Liver (tissue), 9 donors: ENCODE data around the gene ZFAND3. TPM values are rescaled to one million over a fixed set of nuclear protein-coding genes. Genes with fewer than 3 reads are reported as not detected.

Source experiments
- DNase-seq: peaks from one replicate; pipeline ENCODE4 v3.0.0-alpha.2; 2017; ENCODE audit warnings: low spot score
- H3K27ac ChIP-seq, 2 donors: one replicate each; pipeline ENCODE4 v1.7.0; 2013; ENCODE audit warnings: inconsistent platforms in 2 of 2, low read length in 2 of 2, control low read depth in 1 of 2, low read depth in 1 of 2, mild to moderate bottlenecking in 1 of 2
- H3K27me3 ChIP-seq, 4 donors: one replicate each; pipeline versions ENCODE4 v1.6.1 to v1.7.0; 2013; ENCODE audit warnings: low read length in 3 of 4, inconsistent platforms in 1 of 4, mild to moderate bottlenecking in 1 of 4, moderate library complexity in 1 of 4; ENCODE audit not compliant: control insufficient read depth in 4 of 4, insufficient read depth in 4 of 4
- H3K36me3 ChIP-seq, 4 donors: one replicate each; pipeline versions ENCODE4 v1.6.1 to v1.7.0; 2013; ENCODE audit warnings: low read length in 3 of 4, mild to moderate bottlenecking in 3 of 4, low read depth in 1 of 4, moderate library complexity in 1 of 4; ENCODE audit not compliant: control insufficient read depth in 4 of 4, insufficient read depth in 3 of 4
- H3K4me1 ChIP-seq, 4 donors: one replicate each; pipeline versions ENCODE4 v1.6.1 to v1.7.0; 2013; ENCODE audit warnings: low read length in 3 of 4, mild to moderate bottlenecking in 3 of 4, moderate library complexity in 1 of 4; ENCODE audit not compliant: control insufficient read depth in 4 of 4, insufficient read depth in 4 of 4
- H3K4me3 ChIP-seq, 3 donors: one replicate each; pipeline versions ENCODE4 v1.6.1 to v1.7.0; 2013; ENCODE audit warnings: low read length in 3 of 3, control low read depth in 1 of 3, low read depth in 1 of 3, mild to moderate bottlenecking in 1 of 3
- H3K9ac ChIP-seq, 2 donors: one replicate each; pipeline ENCODE4 v1.7.0; 2013; ENCODE audit warnings: low read length in 2 of 2, mild to moderate bottlenecking in 2 of 2, moderate library complexity in 2 of 2, control low read depth in 1 of 2, low read depth in 1 of 2
- H3K9me3 ChIP-seq, 4 donors: one replicate each; pipeline versions ENCODE4 v1.6.1 to v1.7.0; 2013; ENCODE audit warnings: low read length in 3 of 4; ENCODE audit not compliant: control insufficient read depth in 4 of 4
- EGR1 ChIP-seq, 2 donors: IDR thresholded peaks; 2 replicates each; pipeline ENCODE4 v1.6.1; 2016 to 2018; ENCODE audit warnings: antibody characterized with exemption in 2 of 2, low read depth in 2 of 2
- FOXA1 ChIP-seq: IDR thresholded peaks from 2 replicates; pipeline ENCODE4 v1.6.1; 2016; ENCODE audit warnings: antibody characterized with exemption
- FOXA2 ChIP-seq: IDR thresholded peaks from 2 replicates; pipeline ENCODE4 v1.6.1; 2016; ENCODE audit warnings: antibody characterized with exemption
- GABPA ChIP-seq, 2 donors: IDR thresholded peaks in 1 of 2; conservative IDR thresholded peaks in 1 of 2; 2 replicates each; pipeline ENCODE4 v1.6.1; 2016; ENCODE audit warnings: antibody characterized with exemption in 2 of 2, mild to moderate bottlenecking in 1 of 2, moderate library complexity in 1 of 2
- HNF4G ChIP-seq: IDR thresholded peaks from 2 replicates; pipeline ENCODE4 v1.6.1; 2016; ENCODE audit warnings: antibody characterized with exemption
- MAX ChIP-seq: IDR thresholded peaks from 2 replicates; pipeline ENCODE4 v1.6.1; 2016; ENCODE audit warnings: antibody characterized with exemption
- NR2F2 ChIP-seq: IDR thresholded peaks from 2 replicates; pipeline ENCODE4 v1.6.1; 2016; ENCODE audit warnings: antibody characterized with exemption
- REST ChIP-seq: IDR thresholded peaks from 2 replicates; pipeline ENCODE4 v1.6.1; 2016; ENCODE audit warnings: antibody characterized with exemption, mild to moderate bottlenecking
- RXRA ChIP-seq, 2 donors: IDR thresholded peaks; 2 replicates each; pipeline ENCODE4 v1.6.1; 2017 to 2018; ENCODE audit warnings: antibody characterized with exemption in 2 of 2, mild to moderate bottlenecking in 1 of 2
- TAF1 ChIP-seq: conservative IDR thresholded peaks from 2 replicates; pipeline ENCODE4 v1.6.1; 2016; ENCODE audit warnings: antibody characterized with exemption, mild to moderate bottlenecking
- WGBS: extraction: QIAGEN DNeasy Blood & Tissue Kit; methylation state at CpG from one replicate; pipeline ENCODE4 v1.1.7; 2013; 5-methylcytosine and 5-hydroxymethylcytosine counted together
- polyA plus RNA-seq, 2 donors: library from polyadenylated mRNA; stranded (reverse) in 1 of 2; unstranded in 1 of 2; fragments of 200-250 nt in 1 of 2; fragments of >200 nt in 1 of 2; fragmentation: Nextera tagmentation in 1 of 2; extraction: Ambion mirVana in 1 of 2; gene quantifications; one replicate each; pipeline versions ENCODE4 v1.2.1 to v1.2.3, GENCODE V29; 2013 to 2015
- total RNA-seq, 2 donors: library from RNA; depleted of rRNA; stranded (reverse); fragments of >200 nt; gene quantifications; one replicate each; pipeline ENCODE4 v1.2.3, GENCODE V29; 2014
- TF ChIP-seq, protein P1 (sequence below): fragments of 150-350 bp; IDR thresholded peaks from 2 replicates; pipeline ENCODE4 v1.5.1; 2017; ENCODE audit warnings: improper control_type of control experiment, low read depth, low read length; ENCODE audit not compliant: missing input control
- TF ChIP-seq, protein P2 (sequence below): IDR thresholded peaks from 2 replicates; pipeline ENCODE4 v1.6.1; 2016; ENCODE audit warnings: antibody characterized with exemption
- donor health status: healthy.
- donor health status: healthy.
- donor health status: healthy.
- donor health status: healthy.
- donor health status: healthy.

ZFAND3 gene
- total and polyA plus RNA-seq, 4 donors: 7.7 to 37.5 (median 23.1) TPM

- Histone ChIP-seq H3K9ac (no peak overlapping the region), H3K27me3 (no peaks in the 10 kb centered on the region), H3K4me1 (peaks cover 0 to 11% (median 5%) of the 10 kb centered on the region in 4 donors), H3K9me3 (no peaks in the 10 kb centered on the region), H3K4me3 (no peak overlapping the region), H3K36me3 (no peaks in the 10 kb centered on the region), H3K27ac (no peak overlapping the region)
- WGBS: 97% methylated on average over 2 of the region's 2 CpGs
- TF ChIP-seq NR2F2 (no peak), HNF4G (no peak), GABPA (IDR thresholded peaks at IDR 0.05 in 1 of 2, conservative IDR thresholded peaks at IDR 0.05 in 1 of 2) (no peak), RXRA (IDR thresholded peaks at IDR 0.05) (no peak), REST (no peak), EGR1 (IDR thresholded peaks at IDR 0.05; ENCODE audit: low read depth in 2 of 2) (no peak)
- TF ChIP-seq, protein P1, sequence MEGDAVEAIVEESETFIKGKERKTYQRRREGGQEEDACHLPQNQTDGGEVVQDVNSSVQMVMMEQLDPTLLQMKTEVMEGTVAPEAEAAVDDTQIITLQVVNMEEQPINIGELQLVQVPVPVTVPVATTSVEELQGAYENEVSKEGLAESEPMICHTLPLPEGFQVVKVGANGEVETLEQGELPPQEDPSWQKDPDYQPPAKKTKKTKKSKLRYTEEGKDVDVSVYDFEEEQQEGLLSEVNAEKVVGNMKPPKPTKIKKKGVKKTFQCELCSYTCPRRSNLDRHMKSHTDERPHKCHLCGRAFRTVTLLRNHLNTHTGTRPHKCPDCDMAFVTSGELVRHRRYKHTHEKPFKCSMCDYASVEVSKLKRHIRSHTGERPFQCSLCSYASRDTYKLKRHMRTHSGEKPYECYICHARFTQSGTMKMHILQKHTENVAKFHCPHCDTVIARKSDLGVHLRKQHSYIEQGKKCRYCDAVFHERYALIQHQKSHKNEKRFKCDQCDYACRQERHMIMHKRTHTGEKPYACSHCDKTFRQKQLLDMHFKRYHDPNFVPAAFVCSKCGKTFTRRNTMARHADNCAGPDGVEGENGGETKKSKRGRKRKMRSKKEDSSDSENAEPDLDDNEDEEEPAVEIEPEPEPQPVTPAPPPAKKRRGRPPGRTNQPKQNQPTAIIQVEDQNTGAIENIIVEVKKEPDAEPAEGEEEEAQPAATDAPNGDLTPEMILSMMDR: no peak
- TF ChIP-seq, protein P2, sequence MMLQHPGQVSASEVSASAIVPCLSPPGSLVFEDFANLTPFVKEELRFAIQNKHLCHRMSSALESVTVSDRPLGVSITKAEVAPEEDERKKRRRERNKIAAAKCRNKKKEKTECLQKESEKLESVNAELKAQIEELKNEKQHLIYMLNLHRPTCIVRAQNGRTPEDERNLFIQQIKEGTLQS: no peak
- DNase-seq: no peak
Measured at GRCh38 chr6:38178584-38178886, 359.0 kb downstream of the ZFAND3 start.

DNA sequence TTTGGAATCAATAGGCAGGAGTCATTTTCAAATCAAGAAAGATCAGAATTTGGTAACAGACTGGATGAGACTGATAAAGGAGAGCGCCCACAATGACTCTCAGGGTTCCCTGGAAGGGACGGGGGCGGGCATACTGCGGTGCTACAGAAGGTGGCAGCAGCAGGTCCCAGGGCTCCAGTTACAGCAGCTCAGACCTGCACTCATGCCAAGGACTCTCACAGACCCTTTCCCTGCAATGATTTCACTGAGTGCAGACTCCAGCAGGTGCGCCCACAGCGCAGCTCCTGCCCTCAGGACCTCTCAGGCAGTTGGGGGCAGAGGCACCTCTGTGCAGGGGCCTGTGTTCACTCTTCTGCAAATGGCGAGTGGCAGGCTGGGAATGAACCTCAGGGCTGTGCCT lies 359.8 kb downstream of the ZFAND3 start:
- peaks cover 0 to 11% (median 5%) of the 10 kb centered on the region in 4 donors for H3K4me1 ChIP-seq
- no peaks in the 10 kb centered on the region for H3K36me3 ChIP-seq
- TF ChIP-seq FOXA2 (no peak), GABPA (IDR thresholded peaks at IDR 0.05 in 1 of 2, conservative IDR thresholded peaks at IDR 0.05 in 1 of 2) (no peak), FOXA1 (no peak), REST (no peak), NR2F2 (no peak), TAF1 (no peak), MAX (no peak)
- TF ChIP-seq, protein P1: no peak
- no peak for DNase-seq
- no peak overlapping the region for H3K9ac ChIP-seq
- H3K27me3 ChIP-seq: no peaks in the 10 kb centered on the region
- no peak overlapping the region for H3K27ac ChIP-seq
- WGBS: 97% methylated on average over 7 of the region's 7 CpGs
- no peaks in the 10 kb centered on the region for H3K9me3 ChIP-seq
- no peak overlapping the region for H3K4me3 ChIP-seq
